CD14-positive monocyte (primary cell): ENCODE data around the gene SPATA31C2. TPM values are rescaled to one million over a fixed set of nuclear protein-coding genes. Genes with fewer than 3 reads are reported as not detected.

Source experiments
- DNase-seq, 3 donors: peaks; one replicate each; pipeline ENCODE4 v3.0.0-alpha.2; 2011 to 2022
- H2AFZ ChIP-seq: 2 replicates; pipeline ENCODE4 v1.6.0; 2012; ENCODE audit warnings: mild to moderate bottlenecking, low read depth, low read length, inconsistent platforms; ENCODE audit not compliant: insufficient read depth, poor library complexity, severe bottlenecking
- H3K27ac ChIP-seq, 2 donors: 1 replicate in 1 of 2; 2 replicates in 1 of 2; pipeline ENCODE4 v1.5.1; 2012 to 2013; ENCODE audit warnings: low read length in 2 of 2, control low read depth in 1 of 2, inconsistent platforms in 1 of 2, low read depth in 1 of 2, mild to moderate bottlenecking in 1 of 2
- H3K27me3 ChIP-seq, 2 donors: one replicate each; pipeline versions ENCODE4 v1.6.0 to v1.6.1; 2011 to 2013; ENCODE audit warnings: low read length in 2 of 2; ENCODE audit not compliant: control insufficient read depth in 2 of 2, insufficient read depth in 2 of 2
- H3K36me3 ChIP-seq, 2 donors: replicated peaks in 1 of 2; 1 replicate in 1 of 2; 2 replicates in 1 of 2; pipeline versions ENCODE4 v1.5.1 to v1.6.1; 2012 to 2013; ENCODE audit warnings: low read length in 2 of 2, control low read depth in 1 of 2, inconsistent platforms in 1 of 2, mild to moderate bottlenecking in 1 of 2; ENCODE audit not compliant: insufficient read depth in 2 of 2, control insufficient read depth in 1 of 2
- H3K4me1 ChIP-seq, 2 donors: 1 replicate in 1 of 2; 2 replicates in 1 of 2; pipeline versions ENCODE4 v1.5.1 to v1.6.1; 2012 to 2013; ENCODE audit warnings: low read length in 2 of 2, control low read depth in 1 of 2, inconsistent platforms in 1 of 2, mild to moderate bottlenecking in 1 of 2, moderate library complexity in 1 of 2; ENCODE audit not compliant: insufficient read depth in 2 of 2, control insufficient read depth in 1 of 2
- H3K4me2 ChIP-seq: replicated peaks from 2 replicates; pipeline ENCODE3; 2012; ENCODE audit warnings: low read length, moderate library complexity, mild to moderate bottlenecking; ENCODE audit not compliant: poor library complexity, severe bottlenecking; ENCODE audit errors: extremely low read depth
- H3K4me3 ChIP-seq, 3 experiments: fragments of 200-600 bp in 1 of 3; sonication (generic) in 1 of 3; replicated peaks in 1 of 3; 1 replicate in 2 of 3; 2 replicates in 1 of 3; pipeline ENCODE4 v1.5.1; 2011 to 2013; ENCODE audit warnings: low read length in 3 of 3, mild to moderate bottlenecking in 3 of 3, control low read depth in 2 of 3, low read depth in 2 of 3, inconsistent platforms in 1 of 3, moderate library complexity in 1 of 3
- H3K79me2 ChIP-seq: 2 replicates; pipeline ENCODE4 v1.6.0; 2012; ENCODE audit warnings: mild to moderate bottlenecking, control low read depth, inconsistent platforms, low read length, moderate library complexity; ENCODE audit not compliant: insufficient read depth
- H3K9ac ChIP-seq: 2 replicates; pipeline ENCODE4 v1.6.0; 2017; ENCODE audit warnings: low read length, mild to moderate bottlenecking; ENCODE audit not compliant: insufficient read depth, poor library complexity, severe bottlenecking
- H3K9me3 ChIP-seq, 2 donors: replicated peaks in 1 of 2; 1 replicate in 1 of 2; 2 replicates in 1 of 2; pipeline versions ENCODE4 v1.5.1 to v1.6.1; 2012 to 2013; ENCODE audit warnings: low read length in 2 of 2, control low read depth in 1 of 2; ENCODE audit not compliant: control insufficient read depth in 1 of 2, insufficient read depth in 1 of 2
- H4K20me1 ChIP-seq: 2 replicates; pipeline ENCODE4 v1.6.0; 2012; ENCODE audit warnings: mild to moderate bottlenecking, low read length, control low read depth, moderate library complexity; ENCODE audit not compliant: insufficient read depth
- H3K27ac Mint-ChIP-seq, 7 donors: one replicate each; pipeline ENCODE4 v1.8.0; 2020; ENCODE audit warnings: mild to moderate bottlenecking in 7 of 7, mixed read lengths in 7 of 7, moderate library complexity in 6 of 7, inconsistent platforms in 2 of 7
- H3K27me3 Mint-ChIP-seq, 3 donors: one replicate each; pipeline ENCODE4 v1.8.0; 2021 to 2022; ENCODE audit warnings: low read depth in 3 of 3, mild to moderate bottlenecking in 3 of 3, mixed read lengths in 3 of 3, moderate library complexity in 3 of 3, inconsistent platforms in 1 of 3
- H3K36me3 Mint-ChIP-seq, 2 donors: one replicate each; pipeline ENCODE4 v1.8.0; 2020; ENCODE audit warnings: mixed read lengths in 2 of 2, inconsistent platforms in 1 of 2, mild to moderate bottlenecking in 1 of 2
- H3K4me1 Mint-ChIP-seq: one replicate; pipeline ENCODE4 v1.8.0; 2020; ENCODE audit warnings: mild to moderate bottlenecking, mixed read lengths
- H3K4me3 Mint-ChIP-seq, 2 donors: one replicate each; pipeline ENCODE4 v1.8.0; 2020; ENCODE audit warnings: mild to moderate bottlenecking in 2 of 2, mixed read lengths in 2 of 2, moderate library complexity in 1 of 2
- H3K9me3 Mint-ChIP-seq, 7 donors: one replicate each; pipeline ENCODE4 v1.8.0; 2020 to 2022; ENCODE audit warnings: mixed read lengths in 7 of 7, mild to moderate bottlenecking in 6 of 7, moderate library complexity in 6 of 7, inconsistent platforms in 2 of 7
- CTCF ChIP-seq: fragments of 200-600 bp; IDR thresholded peaks from one replicate; pipeline ENCODE4 v1.8.0; 2022; ENCODE audit warnings: antibody characterized with exemption, mild to moderate bottlenecking
- WGBS: methylation state at CpG from one replicate; pipeline ENCODE4 v1.1.5; 2013; ENCODE audit warnings: missing lambda C conversion rate; ENCODE audit not compliant: insufficient coverage; 5-methylcytosine and 5-hydroxymethylcytosine counted together
- intact Hi-C, 2 donors: fragments of 100-400 bp; cut with micrococcal nuclease; formaldehyde crosslinking; loops; one replicate each; pipeline versions ENCODE4 v1.15.0 to v1.15.1; 2023
- polyA plus RNA-seq, 3 donors: library from polyadenylated mRNA; depleted of rRNA in 1 of 3; unstranded in 2 of 3; stranded (reverse) in 1 of 3; fragments of 300-500 nt in 2 of 3; fragments of >200 nt in 1 of 3; fragmentation: Illumina TruSeq in 2 of 3; gene quantifications; 1 replicate in 2 of 3; 2 replicates in 1 of 3; pipeline ENCODE4 v1.2.3, GENCODE V29; 2012 to 2021

SPATA31C2 gene
- polyA plus RNA-seq, 3 donors = not detected

GRCh38 chr9:88169700-88170099 lies 31.4 kb upstream of the SPATA31C2 start:
- Histone ChIP-seq H3K4me3 (no peak overlapping the region), H3K9me3 (no peaks in the 10 kb centered on the region), H3K4me1 (no peaks in the 10 kb centered on the region), H3K4me2 (no peak overlapping the region), H3K27me3 (no peaks in the 10 kb centered on the region), H3K36me3 (no peaks in the 10 kb centered on the region), H4K20me1 (no peaks in the 10 kb centered on the region), H2AFZ (no peak overlapping the region), H3K9ac (no peak overlapping the region), H3K79me2 (no peaks in the 10 kb centered on the region), H3K27ac (no peak overlapping the region)
- H3K27me3 Mint-ChIP-seq = peaks cover 2 to 5% (median 3%) of the 10 kb centered on the region in 3 donors
- no peak for DNase-seq
- no peak overlapping the region for H3K4me3 Mint-ChIP-seq
- H3K36me3 Mint-ChIP-seq = no peaks in the 10 kb centered on the region
- H3K27ac Mint-ChIP-seq = no peak overlapping the region
- peaks cover 0 to 10% (median 7%) of the 10 kb centered on the region in 7 donors for H3K9me3 Mint-ChIP-seq
- peaks cover 3% of the 10 kb centered on the region for H3K4me1 Mint-ChIP-seq
- intact Hi-C loops = no loop called here
- no peak for TF ChIP-seq CTCF

GRCh38 chr9:88168564-88168963 lies 30.3 kb upstream of the SPATA31C2 start:
- no peak overlapping the region for H3K4me3 ChIP-seq
- no peak for TF ChIP-seq CTCF
- H3K9ac ChIP-seq = no peak overlapping the region
- no peaks in the 10 kb centered on the region for H3K79me2 ChIP-seq
- H2AFZ ChIP-seq = no peak overlapping the region
- no peaks in the 10 kb centered on the region for H3K27me3 ChIP-seq
- Mint-ChIP-seq H3K4me3 (no peak overlapping the region), H3K27me3 (peaks cover 0 to 4% (median 3%) of the 10 kb centered on the region in 3 donors), H3K27ac (no peak overlapping the region), H3K36me3 (no peaks in the 10 kb centered on the region), H3K4me1 (peaks cover 5% of the 10 kb centered on the region), H3K9me3 (peaks cover 0 to 10% (median 7%) of the 10 kb centered on the region in 7 donors)
- no peaks in the 10 kb centered on the region for H3K36me3 ChIP-seq
- no peaks in the 10 kb centered on the region for H3K4me1 ChIP-seq
- no peak for DNase-seq
- intact Hi-C loops = no loop called here
- no peak overlapping the region for H3K27ac ChIP-seq
- no peaks in the 10 kb centered on the region for H3K9me3 ChIP-seq
- no CpG with 5 or more reads among the region's 3 CpGs for WGBS
- H4K20me1 ChIP-seq = no peaks in the 10 kb centered on the region
- no peak overlapping the region for H3K4me2 ChIP-seq
